ENCODE data around the gene C20orf202.

- TF ChIP-seq SP1 (CRISPR knock-in tag; IDR thresholded peaks at IDR 0.05) (no peak), YY1 (IDR thresholded peaks at IDR 0.05; ENCODE audit: borderline replicate concordance in 1 of 3, control insufficient read depth in 1 of 3, extremely low read depth in 1 of 3, insufficient read depth in 3 of 3, insufficient read length in 1 of 3, insufficient replicate concordance in 2 of 3, low read depth in 1 of 3, low read length in 2 of 3) (no peak), POLR2A (conservative IDR thresholded peaks at IDR 0.05) (no peak), MNT (conservative IDR thresholded peaks at IDR 0.05) (no peak), ESRRA (IDR thresholded peaks at IDR 0.05; ENCODE audit: borderline replicate concordance, low read depth) (no peak), IRF2 (CRISPR knock-in tag; IDR thresholded peaks at IDR 0.05) (no peak), SIN3A (IDR thresholded peaks at IDR 0.05; ENCODE audit: borderline replicate concordance in 2 of 2, control insufficient read depth in 1 of 2, low read depth in 2 of 2, low read length in 2 of 2) (no peak), ETV1 (tag; conservative IDR thresholded peaks at IDR 0.05; ENCODE audit: low read depth) (no peak)
Observed at GRCh38 chr20:1185790-1186334, 17.4 kb upstream of the C20orf202 start.
